HFFc6 (cell line): ENCODE data around the gene PIH1D2. TPM values are rescaled to one million over a fixed set of nuclear protein-coding genes. Genes with fewer than 3 reads are reported as not detected.

ENCODE experiments used
- DNase-seq: peaks from one replicate; pipeline ENCODE4 v3.0.0-alpha.2; 2018
- H3K27ac Mint-ChIP-seq: 2 replicates; pipeline ENCODE4 v1.8.0; 2020; ENCODE audit warnings: mild to moderate bottlenecking, mixed read lengths
- H3K27me3 Mint-ChIP-seq: 2 replicates; pipeline ENCODE4 v1.8.0; 2021; ENCODE audit warnings: mild to moderate bottlenecking, moderate library complexity, mixed read lengths; ENCODE audit not compliant: insufficient read depth
- H3K36me3 Mint-ChIP-seq: 2 replicates; pipeline ENCODE4 v1.8.0; 2021; ENCODE audit warnings: low read depth, mixed read lengths
- H3K4me1 Mint-ChIP-seq: 2 replicates; pipeline ENCODE4 v1.8.0; 2020; ENCODE audit warnings: low read depth, mixed read lengths
- H3K4me3 Mint-ChIP-seq: 2 replicates; pipeline ENCODE4 v1.8.0; 2020; ENCODE audit warnings: mild to moderate bottlenecking, moderate library complexity, mixed read lengths
- H3K9me3 Mint-ChIP-seq: 2 replicates; pipeline ENCODE4 v1.8.0; 2020; ENCODE audit warnings: mild to moderate bottlenecking, mixed read lengths
- CTCF ChIP-seq: fragments of 200-600 bp; sonication (generic); IDR thresholded peaks from 2 replicates; pipeline ENCODE4 v1.5.0; 2021; ENCODE audit warnings: antibody characterized with exemption, mild to moderate bottlenecking
- total RNA-seq, 6 experiments: library from RNA; stranded (reverse); fragmentation: NEBNext Ultra II Directional; extraction: Animal tissue kit (Norgen Biotek cat#: 25700); gene quantifications; 2 replicates in 1 of 6; 3 replicates in 5 of 6; pipeline ENCODE4 v1.2.3, GENCODE V29; 2021

Gene PIH1D2
- total RNA-seq, 6 experiments from 2014 or later: 0.59 to 1.5 (median 1.1) TPM

GRCh38 chr11:112085822-112086421 lies 12.1 kb upstream of the PIH1D2 start:
- TF ChIP-seq CTCF: no peak
- peaks cover 64% of the 10 kb centered on the region for H3K36me3 Mint-ChIP-seq

GRCh38 chr11:112082729-112083128 lies 8.9 kb upstream of the PIH1D2 start:
- Mint-ChIP-seq H3K9me3 (no peaks in the 10 kb centered on the region), H3K36me3 (peaks cover 48% of the 10 kb centered on the region), H3K27me3 (peaks cover 4% of the 10 kb centered on the region), H3K4me3 (no peak overlapping the region), H3K27ac (peak overlapping the region; percentile 79), H3K4me1 (peaks cover 51% of the 10 kb centered on the region)
- no peak for TF ChIP-seq CTCF
- peak; percentile 78 for DNase-seq

More at GRCh38 chr11:112085822-112086421, 12.1 kb upstream of the PIH1D2 start:
- DNase-seq: peak; percentile 22
- Mint-ChIP-seq H3K27ac (peak overlapping the region; percentile 94), H3K9me3 (no peaks in the 10 kb centered on the region), H3K4me3 (peak overlapping the region; percentile 97), H3K27me3 (peaks cover 5% of the 10 kb centered on the region), H3K4me1 (peaks cover 70% of the 10 kb centered on the region)

- DNase-seq: no peak
- Mint-ChIP-seq H3K27ac (no peak overlapping the region), H3K4me1 (no peaks in the 10 kb centered on the region), H3K4me3 (no peak overlapping the region), H3K36me3 (peaks cover 18% of the 10 kb centered on the region), H3K9me3 (no peaks in the 10 kb centered on the region), H3K27me3 (no peaks in the 10 kb centered on the region)
- TF ChIP-seq CTCF: no peak
Observed at GRCh38 chr11:112062923-112063322, 10.9 kb downstream of the PIH1D2 start.

GRCh38 chr11:112058103-112058502 lies 15.7 kb downstream of the PIH1D2 start:
- no peaks in the 10 kb centered on the region for H3K4me1 Mint-ChIP-seq

GRCh38 chr11:112057170-112057569 lies 16.6 kb downstream of the PIH1D2 start:
- Mint-ChIP-seq H3K4me1 (no peaks in the 10 kb centered on the region), H3K36me3 (peaks cover 20% of the 10 kb centered on the region), H3K4me3 (no peak overlapping the region), H3K27ac (no peak overlapping the region), H3K9me3 (no peaks in the 10 kb centered on the region), H3K27me3 (no peaks in the 10 kb centered on the region)
- DNase-seq: no peak
- no peak for TF ChIP-seq CTCF

More at GRCh38 chr11:112058103-112058502, 15.7 kb downstream of the PIH1D2 start:
- Mint-ChIP-seq H3K27ac (no peak overlapping the region), H3K27me3 (no peaks in the 10 kb centered on the region), H3K36me3 (peaks cover 24% of the 10 kb centered on the region), H3K9me3 (no peaks in the 10 kb centered on the region), H3K4me3 (no peak overlapping the region)
- TF ChIP-seq CTCF: no peak
- no peak for DNase-seq
